Measurements from ENCODE around the gene DAD1. TPM values are rescaled to one million over a fixed set of nuclear protein-coding genes. Genes with fewer than 3 reads are reported as not detected.

The DAD1 gene
- polyA plus RNA-seq, 1 of the 3 experiments (the other 2 are of a cell fraction): 406 TPM

DNA sequence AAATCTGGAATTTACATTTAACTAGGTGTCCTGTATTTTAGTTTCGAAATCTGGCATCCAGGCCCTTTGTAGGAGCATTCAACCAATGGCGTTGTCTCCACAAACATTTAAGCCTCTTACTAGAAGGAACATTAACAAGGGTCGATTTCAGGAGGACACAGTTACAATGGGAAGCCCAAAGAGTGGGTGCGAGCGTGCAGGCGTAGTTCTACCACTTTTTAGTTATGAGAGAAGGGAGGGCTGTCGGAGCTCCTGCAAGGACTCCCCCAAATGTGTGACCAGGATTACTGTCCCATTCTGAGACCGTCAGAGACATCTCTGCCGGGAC, 8.7 kb upstream of the DAD1 start:
- peaks cover 6 to 8% of the 10 kb centered on the region in 2 experiments; a peak in 3 of 4 replicates for H3K4me1 ChIP-seq (ENCODE audit: control insufficient read depth in 1 of 2, insufficient read depth in 2 of 2, low read depth in 1 of 2, low read length in 1 of 2)
- peak overlapping the region; percentile 24 to 64; a peak in 2 of 4 replicates for H3K27ac ChIP-seq (ENCODE audit: low read depth in 2 of 2, low read length in 1 of 2)
- CTCF ChIA-PET: interaction anchor here (0.8 to 4.0 kb wide), 10 partner anchors 8 to 57 kb away, joined by 3 to 24 read pairs (median 4); partner anchors contain the start of gene DAD1
- H3K9ac ChIP-seq: peak overlapping the region; percentile 69; the same call in 1 of the 2 replicates
- no peaks in the 10 kb centered on the region for H3K9me2 ChIP-seq
- H3K9me3 ChIP-seq: no peaks in the 10 kb centered on the region
- WGBS (ENCODE audit: low lambda C conversion rate): 22% methylated on average over 7 of the region's 9 CpGs
- peak overlapping the region; percentile 100 for H2AFZ ChIP-seq (ENCODE audit: low read depth)
- H3K4me2 ChIP-seq: peak overlapping the region; percentile 92
- H3K4me3 ChIP-seq (ENCODE audit: low read depth in 2 of 2, low read length in 1 of 2): peak overlapping the region; percentile 89 to 93
- DNase-seq: no peak
- TF ChIP-seq TEAD4 (IDR thresholded peaks at IDR 0.05; ENCODE audit: borderline replicate concordance, insufficient read depth): no peak
- H3K79me2 ChIP-seq (ENCODE audit: insufficient read depth): no peaks in the 10 kb centered on the region; the same call in 1 of the 2 replicates
- POLR2A ChIA-PET: interaction anchor here (1.3 kb wide), 1 partner anchor 409 kb away, joined by 3 read pairs; no protein-coding TSS in a partner anchor
- H4K20me1 ChIP-seq (ENCODE audit: insufficient read depth): no peaks in the 10 kb centered on the region
- H3F3A ChIP-seq (replicated peaks; ENCODE audit: insufficient read depth): no peaks in the 10 kb centered on the region
- peaks cover 0 to 3% of the 10 kb centered on the region in 2 experiments for H3K36me3 ChIP-seq (replicated peaks in 1 of 2; ENCODE audit: control insufficient read depth in 1 of 2, insufficient read depth in 2 of 2, low read length in 1 of 2)
- peaks cover 6% of the 10 kb centered on the region; the same call in 1 of the 2 replicates for H3K27me3 ChIP-seq (ENCODE audit: insufficient read depth)

DNA sequence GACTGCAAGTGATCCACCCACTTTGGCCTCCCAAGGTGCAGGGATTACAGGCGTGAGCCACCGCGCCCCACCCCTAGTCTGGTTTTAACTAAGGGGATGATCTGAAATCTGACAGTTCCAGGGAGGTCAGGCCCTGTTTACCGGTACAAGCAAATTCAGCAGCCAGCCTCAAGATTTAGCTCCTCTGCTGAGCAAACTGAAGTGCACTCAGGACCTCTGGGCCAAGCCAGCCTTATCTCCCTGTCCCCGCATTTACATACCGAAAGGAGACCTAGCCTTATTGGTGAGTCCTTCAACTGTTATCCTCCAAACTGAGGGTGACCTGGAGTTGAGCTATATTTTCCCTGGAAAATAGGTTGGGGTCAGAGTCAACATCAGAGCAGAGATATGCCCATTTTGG, 8.2 kb upstream of the DAD1 start:
- Histone ChIP-seq H3K4me1 (ENCODE audit: control insufficient read depth in 1 of 2, insufficient read depth in 2 of 2, low read depth in 1 of 2, low read length in 1 of 2) (peaks cover 6 to 8% of the 10 kb centered on the region in 2 experiments; a peak in 3 of 4 replicates), H3K9me2 (no peaks in the 10 kb centered on the region), H3K36me3 (replicated peaks in 1 of 2; ENCODE audit: control insufficient read depth in 1 of 2, insufficient read depth in 2 of 2, low read length in 1 of 2) (no peaks in the 10 kb centered on the region), H3K4me3 (ENCODE audit: low read depth in 2 of 2, low read length in 1 of 2) (no peak overlapping the region), H3K9me3 (no peaks in the 10 kb centered on the region), H3K27me3 (ENCODE audit: insufficient read depth) (peaks cover 10% of the 10 kb centered on the region; the same call in 1 of the 2 replicates), H2AFZ (ENCODE audit: low read depth) (peak overlapping the region; percentile 100), H4K20me1 (ENCODE audit: insufficient read depth) (no peaks in the 10 kb centered on the region), H3K4me2 (no peak overlapping the region), H3K79me2 (ENCODE audit: insufficient read depth) (no peaks in the 10 kb centered on the region; the same call in 1 of the 2 replicates), H3K9ac (no peak overlapping the region), H3F3A (replicated peaks; ENCODE audit: insufficient read depth) (no peaks in the 10 kb centered on the region), H3K27ac (ENCODE audit: low read depth in 2 of 2, low read length in 1 of 2) (no peak overlapping the region)
- no peak for DNase-seq
- 83% methylated on average over 6 of the region's 6 CpGs for WGBS (ENCODE audit: low lambda C conversion rate)
- TF ChIP-seq MXI1 (IDR thresholded peaks at IDR 0.05; ENCODE audit: low read depth, low read length) (no peak), RAD21 (IDR thresholded peaks at IDR 0.05; ENCODE audit: low read length) (no peak), TEAD4 (IDR thresholded peaks at IDR 0.05; ENCODE audit: borderline replicate concordance, insufficient read depth) (no peak), FOXJ3 (CRISPR knock-in tag; IDR thresholded peaks at IDR 0.05) (no peak), EP300 (IDR thresholded peaks at IDR 0.05; ENCODE audit: borderline replicate concordance in 1 of 2, low read depth in 1 of 2, low read length in 1 of 2) (no peak), TCF12 (IDR thresholded peaks at IDR 0.05) (no peak), SMC3 (IDR thresholded peaks at IDR 0.05; ENCODE audit: low read depth, low read length) (no peak), ELF1 (IDR thresholded peaks at IDR 0.05) (no peak)
- TF ChIP-seq, protein P1, sequence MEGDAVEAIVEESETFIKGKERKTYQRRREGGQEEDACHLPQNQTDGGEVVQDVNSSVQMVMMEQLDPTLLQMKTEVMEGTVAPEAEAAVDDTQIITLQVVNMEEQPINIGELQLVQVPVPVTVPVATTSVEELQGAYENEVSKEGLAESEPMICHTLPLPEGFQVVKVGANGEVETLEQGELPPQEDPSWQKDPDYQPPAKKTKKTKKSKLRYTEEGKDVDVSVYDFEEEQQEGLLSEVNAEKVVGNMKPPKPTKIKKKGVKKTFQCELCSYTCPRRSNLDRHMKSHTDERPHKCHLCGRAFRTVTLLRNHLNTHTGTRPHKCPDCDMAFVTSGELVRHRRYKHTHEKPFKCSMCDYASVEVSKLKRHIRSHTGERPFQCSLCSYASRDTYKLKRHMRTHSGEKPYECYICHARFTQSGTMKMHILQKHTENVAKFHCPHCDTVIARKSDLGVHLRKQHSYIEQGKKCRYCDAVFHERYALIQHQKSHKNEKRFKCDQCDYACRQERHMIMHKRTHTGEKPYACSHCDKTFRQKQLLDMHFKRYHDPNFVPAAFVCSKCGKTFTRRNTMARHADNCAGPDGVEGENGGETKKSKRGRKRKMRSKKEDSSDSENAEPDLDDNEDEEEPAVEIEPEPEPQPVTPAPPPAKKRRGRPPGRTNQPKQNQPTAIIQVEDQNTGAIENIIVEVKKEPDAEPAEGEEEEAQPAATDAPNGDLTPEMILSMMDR (IDR thresholded peaks at IDR 0.05): no peak
- TF ChIP-seq, protein P2, sequence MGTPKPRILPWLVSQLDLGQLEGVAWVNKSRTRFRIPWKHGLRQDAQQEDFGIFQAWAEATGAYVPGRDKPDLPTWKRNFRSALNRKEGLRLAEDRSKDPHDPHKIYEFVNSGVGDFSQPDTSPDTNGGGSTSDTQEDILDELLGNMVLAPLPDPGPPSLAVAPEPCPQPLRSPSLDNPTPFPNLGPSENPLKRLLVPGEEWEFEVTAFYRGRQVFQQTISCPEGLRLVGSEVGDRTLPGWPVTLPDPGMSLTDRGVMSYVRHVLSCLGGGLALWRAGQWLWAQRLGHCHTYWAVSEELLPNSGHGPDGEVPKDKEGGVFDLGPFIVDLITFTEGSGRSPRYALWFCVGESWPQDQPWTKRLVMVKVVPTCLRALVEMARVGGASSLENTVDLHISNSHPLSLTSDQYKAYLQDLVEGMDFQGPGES (IDR thresholded peaks at IDR 0.05; ENCODE audit: low read depth, low read length): no peak
- TF ChIP-seq, protein P3, sequence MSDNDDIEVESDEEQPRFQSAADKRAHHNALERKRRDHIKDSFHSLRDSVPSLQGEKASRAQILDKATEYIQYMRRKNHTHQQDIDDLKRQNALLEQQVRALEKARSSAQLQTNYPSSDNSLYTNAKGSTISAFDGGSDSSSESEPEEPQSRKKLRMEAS (IDR thresholded peaks at IDR 0.05; ENCODE audit: low read depth): no peak
- ChIA-PET POLR2A (no interaction called here), CTCF (interaction anchor here (0.6 to 4.0 kb wide), 8 partner anchors 7 to 255 kb away, joined by 3 to 24 read pairs (median 4); partner anchors contain the start of gene DAD1)

Measured in SK-N-SH (cell line).